WTC11 (cell line): ENCODE data around the gene F2R. TPM values are rescaled to one million over a fixed set of nuclear protein-coding genes. Genes with fewer than 3 reads are reported as not detected.

Source experiments
- ATAC-seq: fragments of 200-7000 bp; cut with Tn5 transposase; 2 replicates; pipeline ENCODE4 v1.10.0; 2021; ENCODE audit warnings: mild to moderate bottlenecking, moderate library complexity
- CTCF ChIA-PET: fragments of 300-600 bp; sonication (Branson Sonifier 250); formaldehyde crosslinking; loops from one replicate; lab custom pipeline; 2021; ENCODE audit warnings: antibody characterized with exemption; lab: Charles Lee
- POLR2A ChIA-PET: fragments of 350-600 bp; sonication (Branson Sonifier 250); formaldehyde crosslinking; loops from one replicate; lab custom pipeline; 2021; ENCODE audit warnings: antibody characterized with exemption; lab: Charles Lee
- DNase-seq: peaks from one replicate; pipeline ENCODE4 v3.0.0; 2021; ENCODE audit warnings: low spot score
- H3K27ac Mint-ChIP-seq: 2 replicates; pipeline ENCODE4 v1.8.0; 2021; ENCODE audit warnings: mixed read lengths
- H3K27me3 Mint-ChIP-seq: 2 replicates; pipeline ENCODE4 v1.8.0; 2021; ENCODE audit warnings: low read depth, mild to moderate bottlenecking, moderate library complexity, mixed read lengths
- H3K36me3 Mint-ChIP-seq: 2 replicates; pipeline ENCODE4 v1.8.0; 2021; ENCODE audit warnings: mixed read lengths
- H3K4me1 Mint-ChIP-seq: 2 replicates; pipeline ENCODE4 v1.8.0; 2022; ENCODE audit warnings: mixed read lengths
- H3K4me3 Mint-ChIP-seq: 2 replicates; pipeline ENCODE4 v1.8.0; 2021; ENCODE audit warnings: mild to moderate bottlenecking, moderate library complexity, mixed read lengths
- H3K9me3 Mint-ChIP-seq: 2 replicates; pipeline ENCODE4 v1.8.0; 2021; ENCODE audit warnings: mixed read lengths
- ELF4 ChIP-seq: sonication (generic); formaldehyde crosslinking; IDR thresholded peaks from 2 replicates; pipeline ENCODE4 v1.8.1; 2022; ENCODE audit warnings: low read depth, mild to moderate bottlenecking, moderate library complexity, missing genetic modification reagents
- FOXJ3 ChIP-seq: sonication (generic); formaldehyde crosslinking; IDR thresholded peaks from 2 replicates; pipeline ENCODE4 v1.9.0; 2021; ENCODE audit warnings: missing genetic modification reagents, mild to moderate bottlenecking, borderline replicate concordance
- TCF7 ChIP-seq: sonication (generic); formaldehyde crosslinking; IDR thresholded peaks from 2 replicates; pipeline ENCODE4 v1.8.0; 2022; ENCODE audit warnings: mild to moderate bottlenecking, low read depth, missing genetic modification reagents, moderate library complexity
- ZNF121 ChIP-seq: sonication (generic); formaldehyde crosslinking; IDR thresholded peaks from 2 replicates; pipeline ENCODE4 v1.8.0; 2023; ENCODE audit warnings: missing genetic modification reagents
- ZNF219 ChIP-seq: sonication (generic); formaldehyde crosslinking; IDR thresholded peaks from 2 replicates; pipeline ENCODE4 v1.8.0; 2023; ENCODE audit warnings: missing genetic modification reagents, mild to moderate bottlenecking, borderline replicate concordance
- ZNF396 ChIP-seq: fragments of 250-450 bp; sonication (Bioruptor Pico); IDR thresholded peaks from 2 replicates; pipeline ENCODE4 v1.8.0; 2021; ENCODE audit warnings: mild to moderate bottlenecking, moderate library complexity, borderline replicate concordance
- total RNA-seq: library from RNA; stranded (reverse); gene quantifications from 3 replicates; pipeline ENCODE4 v1.2.3, GENCODE V29; 2021
- TF ChIP-seq, protein P1 (sequence below): sonication (generic); formaldehyde crosslinking; IDR thresholded peaks from 2 replicates; pipeline ENCODE4 v1.8.1; 2022; ENCODE audit warnings: missing genetic modification reagents, borderline replicate concordance
- TF ChIP-seq, protein P2 (sequence below): sonication (generic); formaldehyde crosslinking; conservative IDR thresholded peaks from 2 replicates; pipeline ENCODE4 v1.8.1; 2022; ENCODE audit warnings: mild to moderate bottlenecking, missing genetic modification reagents
- TF ChIP-seq, protein P3 (sequence below): sonication (generic); formaldehyde crosslinking; IDR thresholded peaks from 2 replicates; pipeline ENCODE4 v1.8.1; 2022; ENCODE audit warnings: mild to moderate bottlenecking, missing genetic modification reagents, moderate library complexity, borderline replicate concordance
- TF ChIP-seq, protein P4 (sequence below): sonication (generic); formaldehyde crosslinking; IDR thresholded peaks from 2 replicates; pipeline ENCODE4 v1.8.1; 2022; ENCODE audit warnings: low read depth, mild to moderate bottlenecking, moderate library complexity, missing genetic modification reagents, borderline replicate concordance
- TF ChIP-seq, protein P5 (sequence below): fragments of 250-450 bp; sonication (Bioruptor Pico); IDR thresholded peaks from 2 replicates; pipeline ENCODE4 v1.9.0; 2021; ENCODE audit warnings: mild to moderate bottlenecking
- TF ChIP-seq, protein P6 (sequence below): sonication (generic); formaldehyde crosslinking; IDR thresholded peaks from 2 replicates; pipeline ENCODE4 v1.8.0; 2023; ENCODE audit warnings: missing genetic modification reagents
- TF ChIP-seq, protein P7 (sequence below): fragments of 250-450 bp; sonication (Bioruptor Pico); conservative IDR thresholded peaks from 2 replicates; pipeline ENCODE4 v1.9.0; 2021; ENCODE audit warnings: mild to moderate bottlenecking
- TF ChIP-seq, protein P8 (sequence below): sonication (generic); formaldehyde crosslinking; IDR thresholded peaks from 2 replicates; pipeline ENCODE4 v1.8.1; 2023; ENCODE audit warnings: mild to moderate bottlenecking, missing genetic modification reagents

F2R gene
- total RNA-seq, 1 experiment from 2014 or later, result 18.4 TPM

DNA sequence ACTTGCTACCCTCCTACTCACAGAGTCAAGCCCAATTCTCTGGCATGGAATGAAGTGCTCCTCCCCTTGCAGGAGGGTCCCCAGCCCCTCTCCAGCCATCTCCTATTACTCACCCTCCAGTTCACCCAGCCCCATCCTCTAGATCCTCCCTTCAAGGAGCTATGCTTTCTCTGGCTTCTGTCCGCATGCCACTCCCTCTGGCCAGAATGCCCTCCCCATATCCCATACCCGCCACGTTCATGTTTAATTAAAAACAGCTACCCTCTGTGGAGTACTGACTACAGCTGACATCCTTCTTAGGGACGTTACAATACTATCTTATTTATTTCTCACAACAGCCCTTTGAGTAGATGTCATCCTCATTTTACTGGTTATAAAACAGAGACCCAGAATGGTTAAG lies 3.0 kb downstream of the F2R start:
- no peaks in the 10 kb centered on the region for H3K36me3 Mint-ChIP-seq
- H3K9me3 Mint-ChIP-seq, result no peaks in the 10 kb centered on the region
- POLR2A ChIA-PET, result no interaction called here
- ATAC-seq (no peak), DNase-seq (no peak)
- CTCF ChIA-PET, result interaction anchor here (3.0 kb wide), 1 partner anchor 55 kb away, joined by 19 read pairs; no protein-coding TSS in a partner anchor
- no peak overlapping the region for H3K27ac Mint-ChIP-seq
- H3K4me1 Mint-ChIP-seq, result peaks cover 28% of the 10 kb centered on the region
- H3K4me3 Mint-ChIP-seq, result no peak overlapping the region
- TF ChIP-seq, protein P1, sequence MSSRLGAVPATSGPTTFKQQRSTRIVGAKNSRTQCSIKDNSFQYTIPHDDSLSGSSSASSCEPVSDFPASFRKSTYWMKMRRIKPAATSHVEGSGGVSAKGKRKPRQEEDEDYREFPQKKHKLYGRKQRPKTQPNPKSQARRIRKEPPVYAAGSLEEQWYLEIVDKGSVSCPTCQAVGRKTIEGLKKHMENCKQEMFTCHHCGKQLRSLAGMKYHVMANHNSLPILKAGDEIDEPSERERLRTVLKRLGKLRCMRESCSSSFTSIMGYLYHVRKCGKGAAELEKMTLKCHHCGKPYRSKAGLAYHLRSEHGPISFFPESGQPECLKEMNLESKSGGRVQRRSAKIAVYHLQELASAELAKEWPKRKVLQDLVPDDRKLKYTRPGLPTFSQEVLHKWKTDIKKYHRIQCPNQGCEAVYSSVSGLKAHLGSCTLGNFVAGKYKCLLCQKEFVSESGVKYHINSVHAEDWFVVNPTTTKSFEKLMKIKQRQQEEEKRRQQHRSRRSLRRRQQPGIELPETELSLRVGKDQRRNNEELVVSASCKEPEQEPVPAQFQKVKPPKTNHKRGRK (CRISPR knock-in tag), result no peak
- TF ChIP-seq ELF4 (CRISPR knock-in tag), result no peak
- TF ChIP-seq, protein P2, sequence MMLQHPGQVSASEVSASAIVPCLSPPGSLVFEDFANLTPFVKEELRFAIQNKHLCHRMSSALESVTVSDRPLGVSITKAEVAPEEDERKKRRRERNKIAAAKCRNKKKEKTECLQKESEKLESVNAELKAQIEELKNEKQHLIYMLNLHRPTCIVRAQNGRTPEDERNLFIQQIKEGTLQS (CRISPR knock-in tag), result no peak
- no peak for TF ChIP-seq ZNF396 (CRISPR knock-in tag)
- TF ChIP-seq, protein P3, sequence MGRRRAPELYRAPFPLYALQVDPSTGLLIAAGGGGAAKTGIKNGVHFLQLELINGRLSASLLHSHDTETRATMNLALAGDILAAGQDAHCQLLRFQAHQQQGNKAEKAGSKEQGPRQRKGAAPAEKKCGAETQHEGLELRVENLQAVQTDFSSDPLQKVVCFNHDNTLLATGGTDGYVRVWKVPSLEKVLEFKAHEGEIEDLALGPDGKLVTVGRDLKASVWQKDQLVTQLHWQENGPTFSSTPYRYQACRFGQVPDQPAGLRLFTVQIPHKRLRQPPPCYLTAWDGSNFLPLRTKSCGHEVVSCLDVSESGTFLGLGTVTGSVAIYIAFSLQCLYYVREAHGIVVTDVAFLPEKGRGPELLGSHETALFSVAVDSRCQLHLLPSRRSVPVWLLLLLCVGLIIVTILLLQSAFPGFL (CRISPR knock-in tag), result no peak
- TF ChIP-seq, protein P4, sequence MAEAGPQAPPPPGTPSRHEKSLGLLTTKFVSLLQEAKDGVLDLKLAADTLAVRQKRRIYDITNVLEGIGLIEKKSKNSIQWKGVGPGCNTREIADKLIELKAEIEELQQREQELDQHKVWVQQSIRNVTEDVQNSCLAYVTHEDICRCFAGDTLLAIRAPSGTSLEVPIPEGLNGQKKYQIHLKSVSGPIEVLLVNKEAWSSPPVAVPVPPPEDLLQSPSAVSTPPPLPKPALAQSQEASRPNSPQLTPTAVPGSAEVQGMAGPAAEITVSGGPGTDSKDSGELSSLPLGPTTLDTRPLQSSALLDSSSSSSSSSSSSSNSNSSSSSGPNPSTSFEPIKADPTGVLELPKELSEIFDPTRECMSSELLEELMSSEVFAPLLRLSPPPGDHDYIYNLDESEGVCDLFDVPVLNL (CRISPR knock-in tag), result no peak
- TF ChIP-seq, protein P5, sequence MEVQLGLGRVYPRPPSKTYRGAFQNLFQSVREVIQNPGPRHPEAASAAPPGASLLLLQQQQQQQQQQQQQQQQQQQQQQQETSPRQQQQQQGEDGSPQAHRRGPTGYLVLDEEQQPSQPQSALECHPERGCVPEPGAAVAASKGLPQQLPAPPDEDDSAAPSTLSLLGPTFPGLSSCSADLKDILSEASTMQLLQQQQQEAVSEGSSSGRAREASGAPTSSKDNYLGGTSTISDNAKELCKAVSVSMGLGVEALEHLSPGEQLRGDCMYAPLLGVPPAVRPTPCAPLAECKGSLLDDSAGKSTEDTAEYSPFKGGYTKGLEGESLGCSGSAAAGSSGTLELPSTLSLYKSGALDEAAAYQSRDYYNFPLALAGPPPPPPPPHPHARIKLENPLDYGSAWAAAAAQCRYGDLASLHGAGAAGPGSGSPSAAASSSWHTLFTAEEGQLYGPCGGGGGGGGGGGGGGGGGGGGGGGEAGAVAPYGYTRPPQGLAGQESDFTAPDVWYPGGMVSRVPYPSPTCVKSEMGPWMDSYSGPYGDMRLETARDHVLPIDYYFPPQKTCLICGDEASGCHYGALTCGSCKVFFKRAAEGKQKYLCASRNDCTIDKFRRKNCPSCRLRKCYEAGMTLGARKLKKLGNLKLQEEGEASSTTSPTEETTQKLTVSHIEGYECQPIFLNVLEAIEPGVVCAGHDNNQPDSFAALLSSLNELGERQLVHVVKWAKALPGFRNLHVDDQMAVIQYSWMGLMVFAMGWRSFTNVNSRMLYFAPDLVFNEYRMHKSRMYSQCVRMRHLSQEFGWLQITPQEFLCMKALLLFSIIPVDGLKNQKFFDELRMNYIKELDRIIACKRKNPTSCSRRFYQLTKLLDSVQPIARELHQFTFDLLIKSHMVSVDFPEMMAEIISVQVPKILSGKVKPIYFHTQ (CRISPR knock-in tag), result no peak
- no peak for TF ChIP-seq ZNF121
- TF ChIP-seq, protein P6, sequence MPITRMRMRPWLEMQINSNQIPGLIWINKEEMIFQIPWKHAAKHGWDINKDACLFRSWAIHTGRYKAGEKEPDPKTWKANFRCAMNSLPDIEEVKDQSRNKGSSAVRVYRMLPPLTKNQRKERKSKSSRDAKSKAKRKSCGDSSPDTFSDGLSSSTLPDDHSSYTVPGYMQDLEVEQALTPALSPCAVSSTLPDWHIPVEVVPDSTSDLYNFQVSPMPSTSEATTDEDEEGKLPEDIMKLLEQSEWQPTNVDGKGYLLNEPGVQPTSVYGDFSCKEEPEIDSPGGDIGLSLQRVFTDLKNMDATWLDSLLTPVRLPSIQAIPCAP (CRISPR knock-in tag), result no peak
- TF ChIP-seq TCF7 (CRISPR knock-in tag), result no peak
- no peak for TF ChIP-seq ZNF219 (CRISPR knock-in tag)
- TF ChIP-seq, protein P7, sequence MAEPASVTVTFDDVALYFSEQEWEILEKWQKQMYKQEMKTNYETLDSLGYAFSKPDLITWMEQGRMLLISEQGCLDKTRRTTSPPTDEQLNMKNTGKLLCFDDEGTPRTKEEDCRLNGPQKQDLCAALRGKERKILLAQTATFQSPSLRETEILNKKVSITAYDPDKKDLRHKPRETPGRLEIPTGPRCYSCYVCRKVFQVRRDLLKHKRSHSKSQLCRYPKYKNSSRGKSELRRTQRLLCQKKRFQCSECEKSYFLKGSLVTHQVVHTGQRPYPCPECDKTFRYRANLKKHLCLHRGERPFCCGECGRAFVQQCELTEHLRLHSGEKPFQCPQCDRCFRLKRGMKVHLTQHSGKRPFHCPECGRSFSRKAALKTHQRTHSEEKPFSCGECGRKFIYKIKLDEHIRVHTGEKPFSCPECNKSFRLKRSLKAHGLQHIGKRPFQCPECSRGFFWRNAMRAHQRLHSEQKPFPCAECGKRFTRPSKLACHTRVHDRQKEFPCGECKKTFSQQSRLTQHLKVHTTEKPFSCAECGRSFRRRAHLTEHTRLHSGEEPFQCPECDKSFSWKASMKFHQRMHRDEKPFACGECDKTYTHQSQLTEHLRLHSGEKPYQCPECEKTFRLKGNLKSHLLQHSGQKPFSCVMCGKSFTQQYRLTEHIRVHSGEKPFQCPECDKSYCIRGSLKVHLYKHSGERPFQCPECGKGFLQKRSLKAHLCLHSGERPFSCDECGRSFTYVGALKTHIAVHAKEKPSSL (CRISPR knock-in tag), result no peak
- TF ChIP-seq, protein P8, sequence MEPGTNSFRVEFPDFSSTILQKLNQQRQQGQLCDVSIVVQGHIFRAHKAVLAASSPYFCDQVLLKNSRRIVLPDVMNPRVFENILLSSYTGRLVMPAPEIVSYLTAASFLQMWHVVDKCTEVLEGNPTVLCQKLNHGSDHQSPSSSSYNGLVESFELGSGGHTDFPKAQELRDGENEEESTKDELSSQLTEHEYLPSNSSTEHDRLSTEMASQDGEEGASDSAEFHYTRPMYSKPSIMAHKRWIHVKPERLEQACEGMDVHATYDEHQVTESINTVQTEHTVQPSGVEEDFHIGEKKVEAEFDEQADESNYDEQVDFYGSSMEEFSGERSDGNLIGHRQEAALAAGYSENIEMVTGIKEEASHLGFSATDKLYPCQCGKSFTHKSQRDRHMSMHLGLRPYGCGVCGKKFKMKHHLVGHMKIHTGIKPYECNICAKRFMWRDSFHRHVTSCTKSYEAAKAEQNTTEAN (CRISPR knock-in tag), result no peak
- TF ChIP-seq FOXJ3 (CRISPR knock-in tag), result no peak
- peaks cover 25% of the 10 kb centered on the region for H3K27me3 Mint-ChIP-seq
